Ammon's horn (tissue), 1 donor: ENCODE results near the gene RERE.

Source experiments
- DNase-seq: peaks from one replicate; pipeline ENCODE4 v3.0.0-alpha.2; 2016; ENCODE audit warnings: low spot score

The RERE gene

GRCh38 chr1:8349473-8349865 is 468.0 kb downstream of the RERE start:
- DNase-seq = no peak

GRCh38 chr1:8348777-8349472 is 468.5 kb downstream of the RERE start:
- peak; percentile 66 for DNase-seq

- DNase-seq = no peak
These were observed 469.2 kb downstream of the RERE start for GRCh38 chr1:8348047-8348776.

GRCh38 chr1:8347635-8348034 is 469.8 kb downstream of the RERE start:
- DNase-seq = no peak

GRCh38 chr1:8345621-8346415 is 471.6 kb downstream of the RERE start:
- DNase-seq = no peak

GRCh38 chr1:8344893-8345507 is 472.4 kb downstream of the RERE start:
- no peak for DNase-seq

- no peak for DNase-seq
These were observed 473.9 kb downstream of the RERE start for GRCh38 chr1:8343464-8344001.

GRCh38 chr1:8343044-8343443 is 474.4 kb downstream of the RERE start:
- no peak for DNase-seq

- DNase-seq = no peak
These were observed 475.1 kb downstream of the RERE start for GRCh38 chr1:8342325-8342724.

GRCh38 chr1:8340448-8340847 is 477.0 kb downstream of the RERE start:
- DNase-seq = no peak

- no peak for DNase-seq
These were observed 478.2 kb downstream of the RERE start for GRCh38 chr1:8339203-8339600.

- no peak for DNase-seq
These were observed 478.8 kb downstream of the RERE start for GRCh38 chr1:8338526-8339202.

GRCh38 chr1:8337776-8338525 is 479.5 kb downstream of the RERE start:
- DNase-seq = no peak

GRCh38 chr1:8335246-8335645 is 482.2 kb downstream of the RERE start:
- no peak for DNase-seq

GRCh38 chr1:8334106-8334851 is 483.2 kb downstream of the RERE start:
- no peak for DNase-seq

GRCh38 chr1:8333246-8333987 is 484.0 kb downstream of the RERE start:
- no peak for DNase-seq

GRCh38 chr1:8332806-8333205 is 484.6 kb downstream of the RERE start:
- DNase-seq = no peak

- no peak for DNase-seq
These were observed 486.9 kb downstream of the RERE start for GRCh38 chr1:8330271-8331125.
